Measurements from ENCODE around the gene DAND5. TPM values are rescaled to one million over a fixed set of nuclear protein-coding genes. Genes with fewer than 3 reads are reported as not detected.

Gene DAND5
- total RNA-seq, 1 experiment from 2014 or later = not detected

GRCh38 chr19:12984143-12984627 is 14.8 kb downstream of the DAND5 start:
- BruUV-seq (replicated peaks) = no TSS peak
- H3K4me3 Mint-ChIP-seq (ENCODE audit: unreplicated experiment) = no peak overlapping the region
- intact Hi-C loops (cut with micrococcal nuclease) = no loop called here
- CTCF ChIA-PET = interaction anchor here (0.6 to 12.6 kb wide), 9 partner anchors 15 to 196 kb away, joined by 3 to 334 read pairs (median 3); no protein-coding TSS in a partner anchor
- H3K36me3 Mint-ChIP-seq (ENCODE audit: insufficient read depth, unreplicated experiment) = no peaks in the 10 kb centered on the region
- TF ChIP-seq CTCF (IDR thresholded peaks at IDR 0.05; ENCODE audit: unreplicated experiment) = no peak
- no peaks in the 10 kb centered on the region for H3K27me3 Mint-ChIP-seq (ENCODE audit: insufficient read depth, unreplicated experiment)
- H3K27ac Mint-ChIP-seq (ENCODE audit: low read depth, unreplicated experiment) = no peak overlapping the region
- POLR2A ChIA-PET = interaction anchor here (0.6 to 1.2 kb wide), 3 partner anchors 77 to 193 kb away, joined by 3 to 4 read pairs (median 3); partner anchors contain the start of gene JUNB
- no peaks in the 10 kb centered on the region for H3K9me3 Mint-ChIP-seq (ENCODE audit: unreplicated experiment)
- H3K4me1 Mint-ChIP-seq (ENCODE audit: insufficient read depth, unreplicated experiment) = peaks cover 6% of the 10 kb centered on the region
- DNase-seq (ENCODE audit: unreplicated experiment) = no peak

GRCh38 chr19:12984683-12985048 is 15.3 kb downstream of the DAND5 start:
- Mint-ChIP-seq H3K36me3 (ENCODE audit: insufficient read depth, unreplicated experiment) (no peaks in the 10 kb centered on the region), H3K4me3 (ENCODE audit: unreplicated experiment) (no peak overlapping the region), H3K4me1 (ENCODE audit: insufficient read depth, unreplicated experiment) (peaks cover 6% of the 10 kb centered on the region), H3K9me3 (ENCODE audit: unreplicated experiment) (no peaks in the 10 kb centered on the region), H3K27me3 (ENCODE audit: insufficient read depth, unreplicated experiment) (no peaks in the 10 kb centered on the region), H3K27ac (ENCODE audit: low read depth, unreplicated experiment) (no peak overlapping the region)
- intact Hi-C loops (cut with micrococcal nuclease) = no loop called here
- no TSS peak for BruUV-seq (replicated peaks)
- DNase-seq (ENCODE audit: unreplicated experiment) = no peak
- TF ChIP-seq CTCF (IDR thresholded peaks at IDR 0.05; ENCODE audit: unreplicated experiment) = no peak
- ChIA-PET CTCF (interaction anchor here (0.5 to 12.6 kb wide), 7 partner anchors 19 to 196 kb away, joined by 3 to 334 read pairs (median 5); no protein-coding TSS in a partner anchor), POLR2A (interaction anchor here (0.6 to 1.2 kb wide), 2 partner anchors 46 to 109 kb away, joined by 3 to 4 read pairs; no protein-coding TSS in a partner anchor)

GRCh38 chr19:12985049-12985776 is 15.8 kb downstream of the DAND5 start:
- no peaks in the 10 kb centered on the region for H3K27me3 Mint-ChIP-seq (ENCODE audit: insufficient read depth, unreplicated experiment)
- no peak for DNase-seq (ENCODE audit: unreplicated experiment)
- no peak overlapping the region for H3K4me3 Mint-ChIP-seq (ENCODE audit: unreplicated experiment)
- BruUV-seq (replicated peaks) = no TSS peak
- no peak overlapping the region for H3K27ac Mint-ChIP-seq (ENCODE audit: low read depth, unreplicated experiment)
- peaks cover 6% of the 10 kb centered on the region for H3K4me1 Mint-ChIP-seq (ENCODE audit: insufficient read depth, unreplicated experiment)
- POLR2A ChIA-PET = interaction anchor here (0.6 kb wide), 2 partner anchors 45 to 57 kb away, joined by 3 read pairs; no protein-coding TSS in a partner anchor
- intact Hi-C loops (cut with micrococcal nuclease) = no loop called here
- CTCF ChIA-PET = interaction anchor here (0.5 to 12.6 kb wide), 13 partner anchors 8 to 1693 kb away, joined by 3 to 334 read pairs (median 4); no protein-coding TSS in a partner anchor
- no peaks in the 10 kb centered on the region for H3K36me3 Mint-ChIP-seq (ENCODE audit: insufficient read depth, unreplicated experiment)
- no peaks in the 10 kb centered on the region for H3K9me3 Mint-ChIP-seq (ENCODE audit: unreplicated experiment)
- TF ChIP-seq CTCF (IDR thresholded peaks at IDR 0.05; ENCODE audit: unreplicated experiment) = no peak

GRCh38 chr19:12986726-12987125 is 17.4 kb downstream of the DAND5 start:
- no peak for TF ChIP-seq CTCF (IDR thresholded peaks at IDR 0.05; ENCODE audit: unreplicated experiment)
- CTCF ChIA-PET = interaction anchor here (0.6 to 12.6 kb wide), 5 partner anchors 10 to 108 kb away, joined by 3 to 334 read pairs (median 4); no protein-coding TSS in a partner anchor
- no peak for DNase-seq (ENCODE audit: unreplicated experiment)
- no peaks in the 10 kb centered on the region for H3K36me3 Mint-ChIP-seq (ENCODE audit: insufficient read depth, unreplicated experiment)
- intact Hi-C loops (cut with micrococcal nuclease) = no loop called here
- POLR2A ChIA-PET = no interaction called here
- H3K4me3 Mint-ChIP-seq (ENCODE audit: unreplicated experiment) = no peak overlapping the region
- H3K27ac Mint-ChIP-seq (ENCODE audit: low read depth, unreplicated experiment) = no peak overlapping the region
- H3K27me3 Mint-ChIP-seq (ENCODE audit: insufficient read depth, unreplicated experiment) = no peaks in the 10 kb centered on the region
- BruUV-seq (replicated peaks) = no TSS peak
- H3K9me3 Mint-ChIP-seq (ENCODE audit: unreplicated experiment) = no peaks in the 10 kb centered on the region
- H3K4me1 Mint-ChIP-seq (ENCODE audit: insufficient read depth, unreplicated experiment) = peaks cover 14% of the 10 kb centered on the region

All from MCF 10A (cell line).